ENCODE measurements around the gene CDK2AP2.

DNA sequence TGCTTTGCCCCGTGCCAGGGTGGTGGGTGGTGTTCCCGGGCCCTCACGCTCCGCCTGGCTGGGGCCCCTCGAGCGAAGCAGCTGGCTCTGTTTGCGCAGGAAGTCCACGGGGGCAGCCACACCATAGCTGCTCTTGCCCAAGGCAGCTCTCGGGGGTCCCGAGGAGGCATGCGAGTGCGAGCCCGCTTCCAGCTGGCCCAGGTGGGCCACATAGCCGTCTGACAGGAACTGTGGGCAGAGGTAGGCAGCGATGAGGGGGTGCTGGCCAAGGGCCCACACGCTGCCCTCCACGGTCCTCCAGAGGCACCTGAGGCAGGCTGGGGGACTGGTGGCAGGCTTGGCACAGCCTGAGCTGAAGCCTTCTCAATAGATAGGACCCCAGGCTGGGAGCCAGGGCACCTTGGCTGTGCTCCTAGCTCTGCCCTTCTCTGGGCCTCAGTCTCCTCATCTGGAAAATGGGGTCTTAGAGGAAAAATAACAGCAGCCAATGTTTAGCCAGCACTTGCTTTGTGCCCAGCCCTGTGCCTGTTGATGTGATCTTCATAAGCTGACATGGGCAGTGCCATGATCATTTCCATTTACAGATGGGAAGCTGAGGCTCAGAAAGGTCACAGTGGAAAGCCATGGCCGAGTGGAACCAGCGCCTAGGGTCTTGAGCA is 15.8 kb downstream of the CDK2AP2 start:
- TF ChIP-seq, protein P1, sequence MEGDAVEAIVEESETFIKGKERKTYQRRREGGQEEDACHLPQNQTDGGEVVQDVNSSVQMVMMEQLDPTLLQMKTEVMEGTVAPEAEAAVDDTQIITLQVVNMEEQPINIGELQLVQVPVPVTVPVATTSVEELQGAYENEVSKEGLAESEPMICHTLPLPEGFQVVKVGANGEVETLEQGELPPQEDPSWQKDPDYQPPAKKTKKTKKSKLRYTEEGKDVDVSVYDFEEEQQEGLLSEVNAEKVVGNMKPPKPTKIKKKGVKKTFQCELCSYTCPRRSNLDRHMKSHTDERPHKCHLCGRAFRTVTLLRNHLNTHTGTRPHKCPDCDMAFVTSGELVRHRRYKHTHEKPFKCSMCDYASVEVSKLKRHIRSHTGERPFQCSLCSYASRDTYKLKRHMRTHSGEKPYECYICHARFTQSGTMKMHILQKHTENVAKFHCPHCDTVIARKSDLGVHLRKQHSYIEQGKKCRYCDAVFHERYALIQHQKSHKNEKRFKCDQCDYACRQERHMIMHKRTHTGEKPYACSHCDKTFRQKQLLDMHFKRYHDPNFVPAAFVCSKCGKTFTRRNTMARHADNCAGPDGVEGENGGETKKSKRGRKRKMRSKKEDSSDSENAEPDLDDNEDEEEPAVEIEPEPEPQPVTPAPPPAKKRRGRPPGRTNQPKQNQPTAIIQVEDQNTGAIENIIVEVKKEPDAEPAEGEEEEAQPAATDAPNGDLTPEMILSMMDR (IDR thresholded peaks at IDR 0.05; ENCODE audit: low read depth, low read length), result no peak
- TF ChIP-seq EZH2phosphoT487 (IDR thresholded peaks at IDR 0.05; ENCODE audit: low read depth), result no peak
